GM21360 (cell line): ENCODE measurements around the gene RIPK4.
"Not testable (repeated sequence)": the region's sequence is repeated elsewhere in the genome, so short reads cannot be mapped to it uniquely, and the experiment has no call there.

ENCODE experiments used
- ATAC-seq: cut with Tn5 transposase; IDR thresholded peaks from one replicate; pipeline ENCODE4 v1.9.1; 2021; ENCODE audit warnings: mild to moderate bottlenecking, moderate library complexity; ENCODE audit not compliant: unreplicated experiment

Gene RIPK4

DNA sequence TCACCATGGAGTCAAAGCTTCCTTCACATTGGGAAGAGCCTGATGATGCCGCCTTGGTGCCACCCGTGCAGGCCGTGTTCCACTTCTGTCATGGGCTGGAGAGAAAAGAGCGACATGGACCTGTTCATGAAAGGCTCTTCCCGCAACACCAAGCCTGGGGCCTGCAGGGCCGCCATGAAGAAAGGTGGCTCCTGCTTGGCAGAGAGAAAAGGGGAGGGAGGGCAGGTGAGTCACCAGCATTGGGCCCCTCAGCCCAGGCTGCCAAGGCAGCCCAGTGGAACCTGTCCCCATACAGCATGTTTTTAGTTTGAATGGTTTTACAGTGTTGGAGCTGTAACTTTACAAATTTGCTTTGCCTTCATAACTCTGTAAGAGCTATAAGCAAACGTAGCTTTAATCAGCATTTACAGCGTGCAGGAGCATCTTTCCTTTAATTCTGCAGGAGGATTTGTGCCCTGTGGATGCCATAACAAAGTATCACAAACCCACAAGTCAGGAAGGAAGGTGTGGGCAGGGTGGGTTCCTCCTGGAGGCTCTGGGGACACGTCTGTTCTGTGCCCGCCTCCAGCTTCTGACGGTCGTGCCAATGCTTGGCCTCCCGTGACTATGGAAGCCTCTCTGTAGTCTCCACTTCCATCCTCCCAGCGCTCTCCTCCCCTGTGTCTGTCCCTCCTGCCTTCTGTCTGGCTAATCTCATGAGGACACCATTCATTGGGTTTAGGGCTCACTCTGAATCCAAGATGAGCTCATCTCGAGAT, 49.1 kb downstream of the RIPK4 start:
- ATAC-seq, result no peak

DNA sequence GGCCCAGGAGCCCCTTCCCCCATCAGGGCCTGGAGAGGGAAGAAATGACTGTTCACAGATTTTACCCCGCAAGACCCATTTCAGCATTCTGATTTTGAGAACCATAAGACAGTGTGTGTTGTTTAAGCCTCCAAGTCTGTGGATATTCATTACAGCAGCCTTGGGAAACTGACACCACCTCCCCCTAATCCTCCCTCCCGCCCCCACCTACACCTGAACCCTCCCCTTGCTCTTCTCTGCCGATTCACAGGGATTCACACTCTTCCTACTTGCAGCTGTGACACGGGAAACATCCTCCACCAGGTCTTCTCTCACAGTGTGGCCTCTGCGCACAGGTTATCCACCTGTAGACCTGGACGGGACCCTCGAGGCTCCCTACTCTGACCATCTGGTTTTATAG, 50.1 kb downstream of the RIPK4 start:
- ATAC-seq, result no peak

DNA sequence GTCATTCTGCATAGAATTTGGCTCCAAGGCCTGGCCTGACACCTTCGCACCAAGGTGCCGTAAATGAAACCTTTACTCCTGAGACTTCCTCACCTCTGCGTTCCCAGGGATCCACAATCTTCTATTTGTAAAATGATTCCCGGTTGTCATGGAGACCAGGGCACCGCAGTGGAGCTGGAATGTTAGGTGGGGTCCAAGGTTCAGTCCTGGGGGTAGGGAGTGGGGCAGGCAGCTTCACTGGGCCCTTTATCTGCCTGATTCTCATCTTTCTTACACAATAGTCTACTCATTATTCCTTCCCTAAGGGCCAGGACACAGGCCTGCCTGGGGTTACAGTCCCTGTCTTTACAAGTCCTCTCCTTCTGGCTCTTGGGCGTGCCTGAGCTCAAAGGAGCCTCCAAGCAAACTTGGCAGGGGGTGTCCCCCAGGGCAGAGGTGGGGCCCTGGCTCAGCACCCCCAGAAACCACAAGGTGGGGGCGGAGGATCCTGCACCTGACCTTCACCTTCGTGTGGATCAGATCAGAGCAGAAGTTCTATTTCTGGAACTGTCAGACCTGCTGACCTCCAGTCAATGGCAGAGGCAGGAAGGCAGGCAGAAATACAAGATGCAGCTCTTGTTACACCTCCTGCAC, 51.1 kb downstream of the RIPK4 start:
- ATAC-seq, result no peak

DNA sequence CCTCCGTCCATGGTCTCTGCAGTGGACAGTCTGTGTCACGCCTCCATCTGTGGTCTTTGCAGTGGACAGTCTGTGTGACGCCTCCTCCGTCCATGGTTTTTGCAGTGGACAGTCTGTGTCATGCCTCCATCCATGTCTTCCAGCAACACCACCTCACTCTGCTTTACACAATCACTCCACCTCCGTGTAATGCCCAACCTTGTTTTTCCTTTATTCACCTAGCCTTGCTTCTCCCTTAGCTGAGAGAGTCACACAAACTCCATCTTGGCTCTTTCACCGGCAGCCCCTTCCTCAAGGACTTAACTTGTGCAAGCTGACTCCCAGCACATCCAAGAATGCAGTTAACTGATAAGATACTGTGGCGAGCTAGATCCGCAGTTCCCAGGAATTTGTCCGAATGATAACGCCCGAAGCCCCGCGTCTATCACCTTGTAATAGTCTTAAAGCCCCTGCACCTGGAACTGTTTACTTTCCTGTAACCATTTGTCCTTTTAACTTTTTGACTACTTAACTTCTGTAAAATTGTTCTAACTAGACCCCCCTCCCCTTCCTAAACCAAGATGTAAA, 52.5 kb downstream of the RIPK4 start:
- ATAC-seq, result not testable (repeated sequence)

DNA sequence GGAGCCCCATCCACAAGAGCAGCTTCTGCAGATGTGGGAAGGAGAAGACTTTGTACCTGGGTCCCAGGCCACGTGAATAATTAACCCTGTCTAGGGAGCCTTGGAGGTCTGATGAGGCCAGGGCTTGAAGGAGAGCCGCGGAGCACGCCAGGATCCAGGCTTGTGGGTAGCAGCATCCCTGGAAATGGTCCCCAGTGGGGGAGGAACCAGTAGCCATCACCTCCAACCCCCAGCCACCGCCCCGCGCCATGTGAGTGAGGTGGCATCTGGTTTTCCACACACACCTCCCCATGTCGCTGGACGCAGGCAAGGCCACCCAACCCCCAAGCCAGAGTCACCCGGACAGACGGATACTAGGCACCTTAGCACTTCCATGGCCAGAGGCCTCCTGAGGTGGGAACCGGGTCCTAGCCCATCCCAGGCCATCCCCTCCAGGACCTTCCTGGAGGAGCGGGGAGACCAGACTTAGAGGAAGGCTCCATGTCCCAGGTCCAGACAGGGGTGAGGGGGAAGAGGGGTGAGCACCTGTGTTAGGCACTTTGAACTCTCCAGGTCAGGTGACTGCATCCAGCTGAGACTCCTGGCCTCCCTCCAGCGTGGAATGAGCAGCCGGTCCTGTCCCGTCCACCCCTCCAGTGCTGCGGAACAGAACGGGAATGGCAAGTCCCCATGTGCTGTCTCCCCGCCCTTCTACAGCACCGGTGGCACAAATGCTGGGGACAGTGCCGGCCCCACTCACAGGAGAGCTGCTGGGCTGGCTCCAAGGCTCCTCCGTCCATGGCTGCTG, 53.2 kb downstream of the RIPK4 start:
- ATAC-seq, result no peak

DNA sequence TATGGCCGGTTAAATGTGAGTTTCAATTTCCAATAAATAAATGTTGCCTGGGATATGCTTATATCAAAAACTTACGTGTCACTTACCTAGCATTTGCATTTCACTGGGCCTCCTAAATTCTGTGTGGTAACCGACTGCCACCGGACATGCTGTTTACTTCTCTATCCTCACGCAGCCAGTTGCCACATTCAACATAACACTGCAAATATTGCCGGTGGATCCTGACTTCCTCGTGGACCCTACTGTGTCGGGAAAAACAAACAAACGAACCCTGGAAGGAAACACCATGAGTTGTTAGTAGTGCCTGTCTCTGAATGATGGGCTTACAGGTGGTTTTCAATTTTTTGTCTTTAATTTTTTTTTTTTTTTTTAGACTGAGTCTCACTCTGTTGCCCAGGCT, 54.1 kb downstream of the RIPK4 start:
- ATAC-seq, result no peak

DNA sequence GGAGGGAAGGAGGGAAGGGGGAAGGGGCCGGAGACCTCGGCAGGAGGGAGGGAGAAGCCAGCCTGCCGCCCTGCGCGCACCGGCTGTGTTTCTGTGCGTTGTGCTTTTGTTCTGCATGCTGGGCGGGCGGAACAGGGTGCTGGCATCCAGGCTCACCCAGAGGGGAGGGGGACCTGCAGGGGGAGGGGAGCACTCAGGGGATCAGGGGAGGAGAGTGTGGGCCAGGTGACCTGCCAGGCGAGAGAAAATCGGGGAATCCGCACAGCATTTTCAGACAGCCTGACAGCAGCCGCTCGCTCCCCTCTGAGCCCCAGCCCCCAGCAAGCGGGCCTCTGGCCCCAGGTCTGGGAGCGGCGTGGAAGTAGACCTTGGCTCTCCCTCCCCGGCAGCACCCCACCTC, 54.7 kb downstream of the RIPK4 start:
- ATAC-seq, result no peak

DNA sequence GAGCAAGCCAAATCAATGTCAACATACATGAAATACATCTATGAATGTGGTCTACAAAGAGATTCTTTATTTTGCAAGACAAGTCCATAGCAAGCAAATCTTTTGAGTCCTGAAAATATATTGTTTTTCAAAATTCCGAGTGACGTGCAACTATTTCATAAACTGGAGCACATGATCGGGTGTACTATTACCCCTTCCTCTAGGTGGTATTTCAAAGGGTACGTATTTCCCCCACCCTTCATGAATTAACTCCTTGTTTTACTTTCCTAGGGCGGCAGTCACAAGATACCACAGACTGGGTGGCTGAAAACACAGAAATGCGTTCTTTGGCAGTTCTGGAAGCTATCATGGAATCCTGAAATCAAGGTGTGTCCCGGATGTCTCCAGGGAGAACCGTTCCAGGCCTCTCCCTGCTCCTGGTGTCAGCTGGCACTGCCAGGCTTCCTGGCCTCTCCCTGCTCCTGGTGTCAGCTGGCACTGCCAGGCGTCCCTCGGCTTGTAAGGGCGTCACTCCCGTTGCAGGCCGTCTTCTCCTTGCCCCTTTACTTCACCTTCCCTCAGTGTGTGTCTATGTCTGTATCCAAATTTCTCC, 55.3 kb downstream of the RIPK4 start:
- no peak for ATAC-seq

DNA sequence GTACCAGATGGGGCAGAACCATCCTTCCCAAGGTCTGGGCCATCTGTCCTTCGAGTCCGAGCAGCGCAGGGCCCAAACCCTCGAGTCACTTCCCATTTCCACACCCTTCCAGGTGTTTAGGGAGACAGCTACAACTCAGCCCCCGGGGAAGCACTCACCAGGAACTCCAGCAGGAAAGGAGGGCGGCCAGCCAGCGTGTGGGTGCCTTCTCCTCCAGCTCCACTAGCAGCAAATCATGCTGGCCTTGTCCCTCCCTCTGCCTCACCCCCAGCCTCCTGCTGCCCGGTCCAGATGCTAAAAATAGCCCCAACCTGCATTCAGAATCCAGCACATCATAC, 56.1 kb downstream of the RIPK4 start:
- no peak for ATAC-seq

DNA sequence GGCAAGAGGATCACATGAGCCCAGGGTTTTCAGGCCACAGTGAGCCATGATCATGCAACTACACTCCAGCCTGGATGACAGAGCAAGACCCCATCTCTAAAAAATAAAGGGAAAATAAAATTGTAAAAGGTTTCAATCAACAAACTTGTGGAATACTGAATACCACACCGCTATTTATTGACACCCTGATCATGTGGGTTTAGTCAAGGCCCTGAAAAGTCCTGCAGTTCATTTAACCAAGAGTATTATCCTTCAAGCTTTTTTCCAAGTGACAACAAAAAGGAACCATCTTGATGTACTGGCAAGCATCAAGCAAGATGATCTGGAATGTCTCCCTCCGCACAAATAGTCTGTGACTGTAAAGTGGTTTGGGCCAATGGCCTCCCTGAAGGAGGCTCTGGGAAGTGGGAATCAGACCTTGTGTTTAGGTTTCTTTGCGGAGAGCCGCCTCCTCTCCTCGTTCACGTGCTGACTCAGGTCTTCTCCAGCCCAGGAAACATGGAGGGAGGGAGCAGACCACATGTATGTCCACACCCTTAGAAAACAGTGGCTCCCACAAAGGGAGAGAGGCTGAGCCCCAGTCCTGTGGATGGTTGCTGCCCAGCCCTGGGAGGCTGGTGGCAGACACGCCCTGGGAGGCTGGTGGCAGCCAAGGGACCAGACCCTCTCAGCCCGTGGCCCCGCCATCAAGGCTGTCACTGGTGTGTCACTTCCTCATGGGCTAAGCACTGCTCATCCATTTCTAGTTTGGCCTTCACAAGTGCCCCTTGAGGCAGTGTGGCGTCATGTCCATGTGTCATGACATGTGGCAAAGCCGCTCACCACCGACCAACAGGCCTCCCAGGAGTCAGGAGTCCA, 56.7 kb downstream of the RIPK4 start:
- ATAC-seq, result no peak

DNA sequence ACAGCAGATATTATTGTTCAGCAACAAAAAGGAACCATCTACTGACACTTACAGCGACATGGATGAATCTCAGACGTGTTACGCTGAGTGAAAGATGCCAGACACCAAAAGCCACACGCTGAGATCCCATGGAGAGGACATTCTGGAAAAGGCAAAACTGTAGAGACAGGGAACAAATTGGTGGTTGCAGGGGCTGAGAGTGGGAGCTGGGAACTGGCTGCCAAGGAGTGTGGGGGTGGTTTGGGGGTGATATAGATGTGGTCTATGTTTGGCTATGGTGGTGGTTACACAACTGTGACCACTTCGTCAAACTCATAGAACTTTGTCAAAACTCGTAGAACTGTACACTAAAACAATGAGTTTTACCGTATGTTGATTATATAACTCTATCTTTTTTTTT, 57.7 kb downstream of the RIPK4 start:
- no peak for ATAC-seq

DNA sequence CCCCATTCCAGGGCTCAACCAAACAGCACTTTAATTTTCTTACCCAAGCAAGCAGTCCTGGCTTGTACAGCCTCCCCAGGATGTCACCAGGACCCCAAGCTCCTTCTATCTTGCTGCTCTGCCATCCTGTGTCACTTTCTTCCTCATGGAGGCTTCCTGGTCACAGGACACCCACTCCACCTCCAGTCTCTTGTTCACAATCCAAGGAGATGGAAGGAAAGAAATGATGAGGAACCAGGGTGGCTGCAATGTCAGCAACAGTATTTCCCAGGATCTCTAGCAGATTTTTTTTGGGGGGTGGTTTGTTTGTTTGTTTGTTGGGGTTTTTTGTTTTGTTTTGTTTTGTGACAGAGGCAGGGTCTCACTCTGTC, 58.9 kb downstream of the RIPK4 start:
- no peak for ATAC-seq

DNA sequence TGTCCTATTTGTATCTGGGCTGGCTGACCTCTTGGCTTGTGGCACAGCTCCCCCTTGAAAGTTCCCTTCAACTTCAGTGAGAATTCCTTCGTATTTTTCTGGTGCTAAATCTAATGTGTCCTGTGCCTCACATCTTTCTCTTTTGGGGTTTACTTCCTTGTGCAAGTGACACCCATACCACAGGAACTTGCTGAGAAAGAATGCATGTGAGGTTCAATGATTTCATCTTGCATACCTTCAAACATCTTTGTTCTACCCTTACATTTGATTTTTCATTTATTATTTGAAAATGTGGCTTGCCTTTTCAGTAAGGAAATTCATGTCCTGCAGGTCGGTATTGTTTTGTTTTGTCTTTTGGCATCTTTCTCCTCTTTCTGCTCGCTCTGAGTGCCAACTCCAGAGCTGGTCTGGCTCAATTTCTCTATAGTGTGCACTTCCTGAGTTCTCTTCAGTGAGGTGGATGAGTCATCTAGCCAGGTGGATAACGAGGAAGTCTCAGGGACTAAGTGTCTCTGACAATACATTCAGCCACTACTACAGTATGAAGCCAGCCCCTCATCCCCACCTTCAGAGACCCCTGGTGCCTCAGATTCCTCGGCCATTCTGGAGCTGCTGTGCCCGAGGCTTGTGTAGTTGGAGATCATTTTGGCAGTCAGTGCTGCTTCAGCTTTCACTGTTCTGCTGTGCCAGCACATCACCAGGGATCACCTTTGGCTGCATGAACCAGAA, 59.5 kb downstream of the RIPK4 start:
- no peak for ATAC-seq

DNA sequence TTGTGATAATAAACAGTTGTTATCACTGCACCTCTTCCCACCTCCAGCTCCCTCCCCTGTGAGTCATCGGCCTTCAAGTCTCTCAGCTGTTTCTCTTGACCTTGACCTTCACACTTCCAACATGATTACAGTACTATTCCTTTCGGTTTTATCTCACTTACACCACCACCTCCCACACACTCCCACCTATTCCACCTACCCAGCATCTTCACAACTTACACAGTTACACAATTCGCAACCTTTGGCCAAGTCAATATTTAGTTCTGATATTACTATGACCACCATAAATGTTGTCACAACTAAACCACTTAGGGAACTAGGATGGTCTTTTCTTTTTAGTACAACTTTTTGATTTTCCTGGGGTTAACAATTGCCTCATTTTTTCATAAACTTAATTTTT, 60.2 kb downstream of the RIPK4 start:
- ATAC-seq, result no peak

DNA sequence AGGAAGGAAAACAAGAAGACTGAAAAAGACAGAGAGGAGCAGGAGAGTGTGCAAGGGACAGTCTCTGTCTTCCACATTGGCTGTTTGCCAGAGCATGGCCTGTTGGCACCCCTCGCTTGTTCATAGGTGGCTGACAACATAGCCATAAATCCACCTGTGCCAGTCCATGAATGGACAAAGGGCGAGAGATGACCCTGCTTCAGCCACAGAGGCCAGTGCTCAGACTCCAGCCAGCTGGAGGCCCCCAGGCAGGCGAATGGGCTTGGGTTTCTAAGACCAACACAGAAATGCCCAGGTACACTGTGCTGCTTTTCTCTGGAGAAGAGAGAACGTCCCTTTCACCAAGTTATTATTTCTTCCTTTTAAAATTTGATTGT, 60.6 kb downstream of the RIPK4 start:
- ATAC-seq, result no peak

DNA sequence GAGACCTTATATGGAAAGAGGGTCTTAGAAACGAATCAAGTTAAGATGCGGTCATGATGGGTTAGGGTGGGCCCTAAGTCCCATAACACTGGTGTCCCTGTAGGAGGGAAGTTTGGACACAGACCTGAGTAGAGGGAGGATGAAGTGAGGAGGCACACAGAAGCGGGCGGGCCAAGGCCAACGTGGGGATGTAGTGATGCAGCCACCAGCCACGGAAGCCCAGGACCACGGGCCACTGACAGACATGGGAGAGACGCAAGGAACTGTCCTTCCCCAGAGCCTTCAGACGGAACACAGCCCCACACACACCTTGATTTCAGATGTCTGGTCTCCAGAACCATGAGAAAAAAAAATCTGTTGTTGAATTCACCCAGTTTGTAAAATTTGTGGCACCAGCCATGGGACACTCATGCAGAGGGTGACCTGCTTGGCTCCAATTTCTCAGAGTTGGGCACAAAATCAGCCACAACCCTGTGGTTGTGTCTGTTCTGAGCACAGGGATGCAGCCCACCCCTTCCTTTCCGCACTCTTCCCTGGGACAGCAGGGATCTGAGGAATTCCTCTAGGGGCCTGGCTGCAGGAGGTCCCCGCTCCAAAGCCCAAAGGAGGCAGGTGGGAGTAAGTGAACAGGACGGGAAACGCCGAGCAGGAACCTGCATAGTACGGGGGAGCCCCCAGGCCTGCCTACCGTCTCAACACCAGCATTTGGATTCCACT, 61.1 kb downstream of the RIPK4 start:
- no peak for ATAC-seq

DNA sequence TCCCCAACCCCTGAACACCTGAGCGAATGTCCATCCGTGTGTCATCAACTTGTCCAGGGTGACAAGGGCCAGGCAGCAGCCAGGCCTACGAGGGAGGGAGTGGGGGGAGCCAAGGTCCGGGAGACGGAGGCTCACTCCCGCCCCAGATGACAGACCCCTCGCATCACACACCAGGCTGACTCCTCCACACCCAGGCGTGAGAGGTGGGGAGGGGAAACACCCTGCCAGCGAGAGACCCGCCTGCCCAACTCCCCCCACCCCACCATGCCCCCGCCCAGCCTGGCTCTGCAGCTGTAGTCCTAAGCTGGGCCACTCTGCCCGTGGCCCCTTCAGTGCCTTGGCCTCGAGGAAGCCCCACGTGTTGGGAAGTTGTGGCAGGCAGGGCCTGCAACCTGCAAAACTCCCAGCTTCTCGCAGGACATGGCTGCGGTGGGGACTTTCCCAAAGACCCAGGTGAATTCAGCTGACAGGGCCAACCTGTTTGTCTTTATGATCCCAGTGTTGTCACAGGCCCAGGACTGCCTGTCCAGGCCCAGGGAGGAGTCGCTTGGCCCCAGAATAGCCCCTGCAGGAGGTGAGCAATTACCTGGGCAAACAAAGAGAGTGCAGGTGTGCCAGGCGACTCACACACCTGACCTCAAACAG, 62.9 kb downstream of the RIPK4 start:
- no peak for ATAC-seq

DNA sequence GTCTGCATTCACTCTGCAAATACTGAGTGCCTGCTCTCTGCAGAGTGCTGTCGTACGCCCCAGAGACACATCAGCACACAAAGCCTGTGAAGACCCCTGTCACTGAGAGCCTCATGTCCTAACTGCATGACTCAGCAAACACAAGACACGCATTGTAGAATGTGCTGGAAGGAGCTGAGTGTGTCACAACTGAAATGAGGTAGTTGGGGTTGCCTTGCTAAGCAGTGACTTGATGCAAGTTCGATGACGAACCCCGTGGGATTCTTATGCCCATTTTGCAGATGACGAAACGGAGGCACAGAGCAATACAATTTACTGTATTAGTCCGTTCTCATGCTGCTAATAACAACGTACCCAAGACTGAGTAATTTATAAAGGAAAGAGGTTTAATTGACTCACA, 65.1 kb downstream of the RIPK4 start:
- ATAC-seq, result no peak

DNA sequence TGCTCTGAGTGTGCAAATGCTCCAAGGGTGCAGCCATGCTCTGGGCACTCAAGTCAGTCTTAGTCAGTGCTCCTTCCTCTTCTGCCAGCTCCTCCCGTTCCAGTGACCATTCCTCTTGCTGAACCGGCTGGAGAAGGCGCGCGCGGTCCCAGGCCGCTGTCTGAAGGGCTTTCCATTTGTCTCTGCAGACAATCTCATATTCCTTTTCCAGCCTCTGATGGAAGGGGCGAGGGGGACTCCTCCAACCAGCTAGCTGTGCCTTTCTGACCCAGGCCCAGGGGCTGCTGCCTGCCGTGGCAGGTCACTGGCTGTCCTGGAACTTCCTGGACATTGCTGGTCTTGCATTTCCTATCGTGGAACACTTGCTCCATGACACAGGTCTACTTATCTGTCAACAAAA, 67.5 kb downstream of the RIPK4 start:
- no peak for ATAC-seq
